Measurements from ENCODE around the gene FKRP. TPM values are rescaled to one million over a fixed set of nuclear protein-coding genes. Genes with fewer than 3 reads are reported as not detected.

The FKRP gene
- total and polyA plus RNA-seq, 2 of the 13 experiments (the other 11 are each of a cell fraction or from before 2014, with no cell fraction given), result 7.3 to 9.8 TPM

- TF ChIP-seq, protein P1, sequence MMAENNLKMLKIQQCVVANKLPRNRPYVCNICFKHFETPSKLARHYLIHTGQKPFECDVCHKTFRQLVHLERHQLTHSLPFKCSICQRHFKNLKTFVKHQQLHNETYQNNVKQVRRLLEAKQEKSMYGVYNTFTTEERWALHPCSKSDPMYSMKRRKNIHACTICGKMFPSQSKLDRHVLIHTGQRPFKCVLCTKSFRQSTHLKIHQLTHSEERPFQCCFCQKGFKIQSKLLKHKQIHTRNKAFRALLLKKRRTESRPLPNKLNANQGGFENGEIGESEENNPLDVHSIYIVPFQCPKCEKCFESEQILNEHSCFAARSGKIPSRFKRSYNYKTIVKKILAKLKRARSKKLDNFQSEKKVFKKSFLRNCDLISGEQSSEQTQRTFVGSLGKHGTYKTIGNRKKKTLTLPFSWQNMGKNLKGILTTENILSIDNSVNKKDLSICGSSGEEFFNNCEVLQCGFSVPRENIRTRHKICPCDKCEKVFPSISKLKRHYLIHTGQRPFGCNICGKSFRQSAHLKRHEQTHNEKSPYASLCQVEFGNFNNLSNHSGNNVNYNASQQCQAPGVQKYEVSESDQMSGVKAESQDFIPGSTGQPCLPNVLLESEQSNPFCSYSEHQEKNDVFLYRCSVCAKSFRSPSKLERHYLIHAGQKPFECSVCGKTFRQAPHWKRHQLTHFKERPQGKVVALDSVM (CRISPR knock-in tag; IDR thresholded peaks at IDR 0.05), result peak; percentile 26; the same call in 1 of the 2 replicates
- TF ChIP-seq ZNF256 (CRISPR knock-in tag; conservative IDR thresholded peaks at IDR 0.05) (no peak), SMC3 (IDR thresholded peaks at IDR 0.05; ENCODE audit: low read length) (no peak), NCOR1 (IDR thresholded peaks at IDR 0.05; ENCODE audit: borderline replicate concordance, low read length) (no peak; the same call in 1 of the 2 replicates), SOX5 (CRISPR knock-in tag; IDR thresholded peaks at IDR 0.05; ENCODE audit: borderline replicate concordance) (peak; percentile 92), TEF (CRISPR knock-in tag; IDR thresholded peaks at IDR 0.05) (peak; percentile 86; the same call in 1 of the 2 replicates), TEAD2 (CRISPR knock-in tag; IDR thresholded peaks at IDR 0.05) (no peak), ZNF772 (CRISPR knock-in tag; IDR thresholded peaks at IDR 0.05) (peak; percentile 40; the same call in 1 of the 2 replicates), ZNF430 (CRISPR knock-in tag; IDR thresholded peaks at IDR 0.05) (no peak)
- TF ChIP-seq, protein P2, sequence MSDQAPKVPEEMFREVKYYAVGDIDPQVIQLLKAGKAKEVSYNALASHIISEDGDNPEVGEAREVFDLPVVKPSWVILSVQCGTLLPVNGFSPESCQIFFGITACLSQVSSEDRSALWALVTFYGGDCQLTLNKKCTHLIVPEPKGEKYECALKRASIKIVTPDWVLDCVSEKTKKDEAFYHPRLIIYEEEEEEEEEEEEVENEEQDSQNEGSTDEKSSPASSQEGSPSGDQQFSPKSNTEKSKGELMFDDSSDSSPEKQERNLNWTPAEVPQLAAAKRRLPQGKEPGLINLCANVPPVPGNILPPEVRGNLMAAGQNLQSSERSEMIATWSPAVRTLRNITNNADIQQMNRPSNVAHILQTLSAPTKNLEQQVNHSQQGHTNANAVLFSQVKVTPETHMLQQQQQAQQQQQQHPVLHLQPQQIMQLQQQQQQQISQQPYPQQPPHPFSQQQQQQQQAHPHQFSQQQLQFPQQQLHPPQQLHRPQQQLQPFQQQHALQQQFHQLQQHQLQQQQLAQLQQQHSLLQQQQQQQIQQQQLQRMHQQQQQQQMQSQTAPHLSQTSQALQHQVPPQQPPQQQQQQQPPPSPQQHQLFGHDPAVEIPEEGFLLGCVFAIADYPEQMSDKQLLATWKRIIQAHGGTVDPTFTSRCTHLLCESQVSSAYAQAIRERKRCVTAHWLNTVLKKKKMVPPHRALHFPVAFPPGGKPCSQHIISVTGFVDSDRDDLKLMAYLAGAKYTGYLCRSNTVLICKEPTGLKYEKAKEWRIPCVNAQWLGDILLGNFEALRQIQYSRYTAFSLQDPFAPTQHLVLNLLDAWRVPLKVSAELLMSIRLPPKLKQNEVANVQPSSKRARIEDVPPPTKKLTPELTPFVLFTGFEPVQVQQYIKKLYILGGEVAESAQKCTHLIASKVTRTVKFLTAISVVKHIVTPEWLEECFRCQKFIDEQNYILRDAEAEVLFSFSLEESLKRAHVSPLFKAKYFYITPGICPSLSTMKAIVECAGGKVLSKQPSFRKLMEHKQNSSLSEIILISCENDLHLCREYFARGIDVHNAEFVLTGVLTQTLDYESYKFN (CRISPR knock-in tag; conservative IDR thresholded peaks at IDR 0.05), result peak; percentile 67
- TF ChIP-seq, protein P3, sequence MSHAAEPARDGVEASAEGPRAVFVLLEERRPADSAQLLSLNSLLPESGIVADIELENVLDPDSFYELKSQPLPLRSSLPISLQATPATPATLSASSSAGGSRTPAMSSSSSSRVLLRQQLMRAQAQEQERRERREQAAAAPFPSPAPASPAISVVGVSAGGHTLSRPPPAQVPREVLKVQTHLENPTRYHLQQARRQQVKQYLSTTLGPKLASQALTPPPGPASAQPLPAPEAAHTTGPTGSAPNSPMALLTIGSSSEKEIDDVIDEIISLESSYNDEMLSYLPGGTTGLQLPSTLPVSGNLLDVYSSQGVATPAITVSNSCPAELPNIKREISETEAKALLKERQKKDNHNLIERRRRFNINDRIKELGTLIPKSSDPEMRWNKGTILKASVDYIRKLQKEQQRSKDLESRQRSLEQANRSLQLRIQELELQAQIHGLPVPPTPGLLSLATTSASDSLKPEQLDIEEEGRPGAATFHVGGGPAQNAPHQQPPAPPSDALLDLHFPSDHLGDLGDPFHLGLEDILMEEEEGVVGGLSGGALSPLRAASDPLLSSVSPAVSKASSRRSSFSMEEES (CRISPR knock-in tag; IDR thresholded peaks at IDR 0.05), result no peak
- TF ChIP-seq, protein P4, sequence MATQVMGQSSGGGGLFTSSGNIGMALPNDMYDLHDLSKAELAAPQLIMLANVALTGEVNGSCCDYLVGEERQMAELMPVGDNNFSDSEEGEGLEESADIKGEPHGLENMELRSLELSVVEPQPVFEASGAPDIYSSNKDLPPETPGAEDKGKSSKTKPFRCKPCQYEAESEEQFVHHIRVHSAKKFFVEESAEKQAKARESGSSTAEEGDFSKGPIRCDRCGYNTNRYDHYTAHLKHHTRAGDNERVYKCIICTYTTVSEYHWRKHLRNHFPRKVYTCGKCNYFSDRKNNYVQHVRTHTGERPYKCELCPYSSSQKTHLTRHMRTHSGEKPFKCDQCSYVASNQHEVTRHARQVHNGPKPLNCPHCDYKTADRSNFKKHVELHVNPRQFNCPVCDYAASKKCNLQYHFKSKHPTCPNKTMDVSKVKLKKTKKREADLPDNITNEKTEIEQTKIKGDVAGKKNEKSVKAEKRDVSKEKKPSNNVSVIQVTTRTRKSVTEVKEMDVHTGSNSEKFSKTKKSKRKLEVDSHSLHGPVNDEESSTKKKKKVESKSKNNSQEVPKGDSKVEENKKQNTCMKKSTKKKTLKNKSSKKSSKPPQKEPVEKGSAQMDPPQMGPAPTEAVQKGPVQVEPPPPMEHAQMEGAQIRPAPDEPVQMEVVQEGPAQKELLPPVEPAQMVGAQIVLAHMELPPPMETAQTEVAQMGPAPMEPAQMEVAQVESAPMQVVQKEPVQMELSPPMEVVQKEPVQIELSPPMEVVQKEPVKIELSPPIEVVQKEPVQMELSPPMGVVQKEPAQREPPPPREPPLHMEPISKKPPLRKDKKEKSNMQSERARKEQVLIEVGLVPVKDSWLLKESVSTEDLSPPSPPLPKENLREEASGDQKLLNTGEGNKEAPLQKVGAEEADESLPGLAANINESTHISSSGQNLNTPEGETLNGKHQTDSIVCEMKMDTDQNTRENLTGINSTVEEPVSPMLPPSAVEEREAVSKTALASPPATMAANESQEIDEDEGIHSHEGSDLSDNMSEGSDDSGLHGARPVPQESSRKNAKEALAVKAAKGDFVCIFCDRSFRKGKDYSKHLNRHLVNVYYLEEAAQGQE (IDR thresholded peaks at IDR 0.05; ENCODE audit: borderline replicate concordance in 1 of 2, low read depth in 1 of 2, low read length in 2 of 2), result no peak
- TF ChIP-seq, protein P5, sequence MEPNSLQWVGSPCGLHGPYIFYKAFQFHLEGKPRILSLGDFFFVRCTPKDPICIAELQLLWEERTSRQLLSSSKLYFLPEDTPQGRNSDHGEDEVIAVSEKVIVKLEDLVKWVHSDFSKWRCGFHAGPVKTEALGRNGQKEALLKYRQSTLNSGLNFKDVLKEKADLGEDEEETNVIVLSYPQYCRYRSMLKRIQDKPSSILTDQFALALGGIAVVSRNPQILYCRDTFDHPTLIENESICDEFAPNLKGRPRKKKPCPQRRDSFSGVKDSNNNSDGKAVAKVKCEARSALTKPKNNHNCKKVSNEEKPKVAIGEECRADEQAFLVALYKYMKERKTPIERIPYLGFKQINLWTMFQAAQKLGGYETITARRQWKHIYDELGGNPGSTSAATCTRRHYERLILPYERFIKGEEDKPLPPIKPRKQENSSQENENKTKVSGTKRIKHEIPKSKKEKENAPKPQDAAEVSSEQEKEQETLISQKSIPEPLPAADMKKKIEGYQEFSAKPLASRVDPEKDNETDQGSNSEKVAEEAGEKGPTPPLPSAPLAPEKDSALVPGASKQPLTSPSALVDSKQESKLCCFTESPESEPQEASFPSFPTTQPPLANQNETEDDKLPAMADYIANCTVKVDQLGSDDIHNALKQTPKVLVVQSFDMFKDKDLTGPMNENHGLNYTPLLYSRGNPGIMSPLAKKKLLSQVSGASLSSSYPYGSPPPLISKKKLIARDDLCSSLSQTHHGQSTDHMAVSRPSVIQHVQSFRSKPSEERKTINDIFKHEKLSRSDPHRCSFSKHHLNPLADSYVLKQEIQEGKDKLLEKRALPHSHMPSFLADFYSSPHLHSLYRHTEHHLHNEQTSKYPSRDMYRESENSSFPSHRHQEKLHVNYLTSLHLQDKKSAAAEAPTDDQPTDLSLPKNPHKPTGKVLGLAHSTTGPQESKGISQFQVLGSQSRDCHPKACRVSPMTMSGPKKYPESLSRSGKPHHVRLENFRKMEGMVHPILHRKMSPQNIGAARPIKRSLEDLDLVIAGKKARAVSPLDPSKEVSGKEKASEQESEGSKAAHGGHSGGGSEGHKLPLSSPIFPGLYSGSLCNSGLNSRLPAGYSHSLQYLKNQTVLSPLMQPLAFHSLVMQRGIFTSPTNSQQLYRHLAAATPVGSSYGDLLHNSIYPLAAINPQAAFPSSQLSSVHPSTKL (CRISPR knock-in tag; IDR thresholded peaks at IDR 0.05), result peak; percentile 88
Measured at GRCh38 chr19:46764817-46765291, 19.0 kb downstream of the FKRP start (continued).
